Right cardiac atrium (tissue), 5 donors: Measurements from ENCODE around the gene ZNF142. TPM values are rescaled to one million over a fixed set of nuclear protein-coding genes. Genes with fewer than 3 reads are reported as not detected.

Experiments
- ATAC-seq, 2 donors: fragments of 200-7000 bp; cut with Tn5 transposase; one replicate each; pipeline versions ENCODE4 v1.8.0 to v1.9.1; 2020; ENCODE audit warnings: moderate library complexity in 2 of 2, mild to moderate bottlenecking in 1 of 2
- DNase-seq, 3 donors: peaks; one replicate each; pipeline ENCODE4 v3.0.0-alpha.2; 2020
- H3K27ac ChIP-seq: one replicate; pipeline ENCODE4 v1.5.1; 2013; ENCODE audit warnings: mild to moderate bottlenecking, low read length, control low read depth, moderate library complexity
- H3K27me3 ChIP-seq: one replicate; pipeline ENCODE4 v1.6.1; 2013; ENCODE audit not compliant: control insufficient read depth, insufficient read depth
- H3K4me1 ChIP-seq: one replicate; pipeline ENCODE4 v1.6.1; 2013; ENCODE audit warnings: low read length; ENCODE audit not compliant: control insufficient read depth, insufficient read depth
- H3K4me3 ChIP-seq: one replicate; pipeline ENCODE4 v1.5.1; 2013; ENCODE audit warnings: low read length, control low read depth
- H3K9me3 ChIP-seq: one replicate; pipeline ENCODE4 v1.6.1; 2013; ENCODE audit warnings: low read length; ENCODE audit not compliant: control insufficient read depth
- WGBS: extraction: QIAGEN DNeasy Blood & Tissue Kit; methylation state at CpG from one replicate; pipeline ENCODE4 v1.1.7; 2013; 5-methylcytosine and 5-hydroxymethylcytosine counted together
- intact Hi-C, 4 donors: fragments of 100-400 bp; cut with DNase I; formaldehyde crosslinking; loops; one replicate each; pipeline versions ENCODE4 v1.11.0 to v1.14.0; 2022 to 2023
- polyA plus RNA-seq: library from polyadenylated mRNA; stranded (reverse); fragments of 200-250 nt; gene quantifications from one replicate; pipeline ENCODE4 v1.2.3, GENCODE V29; 2013
- total RNA-seq, 4 donors: library from RNA; stranded (reverse); fragmentation: NEBNext Ultra II Directional; extraction: Animal tissue kit (Norgen Biotek cat#: 25700); gene quantifications; one replicate each; pipeline ENCODE4 v1.2.1, GENCODE V29; 2021
- donor health status: healthy with polysubstance abuse.
- donor health status: DM: no; HTN: yes; CAD: no.
- donor health status: DM: no; HTN: no; CAD: no.
- donor health status: DM: no; HTN: yes; CAD: no; lungs with severe emphysema.
- donor health status: DM: yes; HTN: yes; CAD: no.

ZNF142 gene
- total and polyA plus RNA-seq, 5 donors = 7.9 to 17.1 (median 15.0) TPM

- Histone ChIP-seq H3K27me3 (no peaks in the 10 kb centered on the region), H3K9me3 (no peaks in the 10 kb centered on the region), H3K27ac (no peak overlapping the region), H3K4me1 (no peaks in the 10 kb centered on the region), H3K4me3 (no peak overlapping the region)
- 68% methylated on average over 9 of the region's 9 CpGs for WGBS
- DNase-seq (peak; percentile 33 to 79 (median 64)), ATAC-seq (peak; percentile 61 to 71)
- intact Hi-C loops = loop anchor here in 1 of 4 donors (5.0 to 10.0 kb wide), 2 partner anchors 233 to 356 kb away; partner anchors contain the start of genes TMBIM1 and VIL1
Measured at GRCh38 chr2:218648088-218648786, 11.2 kb downstream of the ZNF142 start.

DNA sequence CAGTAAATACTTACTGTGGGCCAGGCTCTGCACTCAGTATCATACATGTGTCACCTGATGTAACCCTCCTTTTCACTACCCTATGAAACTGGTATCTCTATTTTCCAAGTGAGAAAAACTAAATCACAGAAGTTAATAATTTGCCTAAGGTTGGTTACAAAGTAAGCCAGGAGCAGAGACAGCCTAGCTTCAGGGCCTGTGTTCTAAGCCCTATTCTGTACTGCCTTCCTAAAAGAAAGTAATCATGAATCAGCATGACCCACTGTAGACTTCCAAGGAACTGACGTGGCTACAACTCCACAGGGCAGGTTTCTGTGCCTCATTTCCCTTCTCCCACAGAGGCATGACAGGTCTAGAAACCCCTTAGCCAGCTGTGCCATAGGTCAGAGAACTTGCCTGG, 14.3 kb downstream of the ZNF142 start:
- intact Hi-C loops = loop anchor here in 1 of 4 donors (5.0 to 10.0 kb wide), 2 partner anchors 230 to 353 kb away; partner anchors contain the start of genes TMBIM1 and VIL1
- no peak overlapping the region for H3K4me3 ChIP-seq
- H3K4me1 ChIP-seq = no peaks in the 10 kb centered on the region
- H3K27ac ChIP-seq = no peak overlapping the region
- no peaks in the 10 kb centered on the region for H3K9me3 ChIP-seq
- DNase-seq (no peak), ATAC-seq (no peak)
- no peaks in the 10 kb centered on the region for H3K27me3 ChIP-seq
- 87% methylated on average over 1 of the region's 1 CpG for WGBS

DNA sequence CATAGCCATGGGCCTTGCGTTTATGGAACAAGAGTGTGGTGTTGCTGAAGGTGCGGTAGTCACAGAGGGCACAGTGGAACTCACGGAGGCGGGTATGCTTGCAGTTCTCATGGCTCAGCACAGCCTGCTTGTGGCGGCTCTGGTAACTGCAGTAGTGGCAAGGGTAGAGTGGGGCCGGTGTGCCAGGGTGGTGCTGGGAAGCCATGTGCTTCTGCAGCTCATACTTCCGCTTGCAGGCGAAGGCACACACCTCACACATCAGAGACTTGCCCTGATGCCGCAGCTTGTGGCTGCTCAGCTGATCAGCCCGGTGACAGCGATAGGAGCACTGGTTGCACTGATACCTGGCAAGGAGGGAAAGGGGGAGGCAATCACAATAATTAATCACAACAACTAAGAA, 14.7 kb downstream of the ZNF142 start:
- Histone ChIP-seq H3K27ac (no peak overlapping the region), H3K9me3 (no peaks in the 10 kb centered on the region), H3K4me3 (no peak overlapping the region), H3K27me3 (no peaks in the 10 kb centered on the region), H3K4me1 (no peaks in the 10 kb centered on the region)
- ATAC-seq (no peak), DNase-seq (no peak)
- intact Hi-C loops = loop anchor here in 1 of 4 donors (5.0 to 10.0 kb wide), 2 partner anchors 230 to 352 kb away; partner anchors contain the start of genes TMBIM1 and VIL1
- WGBS = 89% methylated on average over 11 of the region's 11 CpGs

DNA sequence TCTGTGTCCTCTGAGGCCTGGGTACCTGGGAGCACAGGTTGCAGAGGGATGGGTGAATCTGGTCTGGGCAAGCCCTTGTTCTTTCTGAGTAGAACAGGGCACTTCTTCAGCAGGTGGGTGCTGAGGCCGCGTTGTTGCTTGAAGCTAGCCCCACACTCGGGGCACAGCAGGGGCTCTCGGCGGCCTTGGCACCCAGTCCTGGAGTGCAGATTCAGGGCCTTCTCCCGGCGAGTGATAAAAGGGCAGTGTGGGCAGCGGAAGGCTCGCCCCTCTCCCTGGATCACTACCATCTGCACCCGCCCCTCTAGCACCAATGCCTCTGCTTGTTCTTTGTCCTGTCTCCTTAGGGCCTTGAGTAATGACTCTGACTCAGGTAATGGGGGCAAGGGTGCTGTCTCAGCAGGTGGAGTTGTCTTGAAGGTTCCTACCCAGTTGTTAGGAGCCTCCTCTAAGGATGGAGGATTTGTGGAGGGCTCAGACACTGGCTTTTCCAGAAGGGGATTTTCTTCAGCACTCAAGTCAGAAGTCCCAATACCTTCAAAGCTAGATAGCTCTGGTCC, 15.6 kb downstream of the ZNF142 start:
- Histone ChIP-seq H3K4me1 (no peaks in the 10 kb centered on the region), H3K27ac (no peak overlapping the region), H3K27me3 (no peaks in the 10 kb centered on the region), H3K9me3 (no peaks in the 10 kb centered on the region), H3K4me3 (no peak overlapping the region)
- no peak for DNase-seq
- 93% methylated on average over 10 of the region's 10 CpGs for WGBS
- intact Hi-C loops = loop anchor here in 1 of 4 donors (10.0 kb wide), 1 partner anchor 229 kb away; the partner anchor contains the start of gene VIL1
- no peak for ATAC-seq

DNA sequence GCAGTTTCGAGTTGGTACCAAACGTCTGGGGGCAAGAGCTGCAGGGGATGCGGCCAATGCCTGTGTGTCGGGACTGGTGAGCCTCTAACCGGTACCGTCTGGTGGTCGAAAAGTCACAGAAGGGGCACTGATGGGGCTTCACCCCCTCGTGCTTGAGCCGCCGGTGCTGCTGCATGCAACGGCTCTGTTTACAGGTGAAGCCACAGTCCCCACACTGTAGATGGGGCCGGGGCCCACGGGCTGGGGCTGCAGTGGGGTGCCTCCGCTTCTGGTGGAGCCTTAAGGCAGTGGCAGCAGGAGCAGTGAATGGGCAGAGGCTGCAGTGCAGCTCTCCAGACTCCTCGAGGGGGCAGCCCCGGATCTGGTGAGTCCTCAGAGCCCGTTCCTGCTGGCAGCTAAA, 16.6 kb downstream of the ZNF142 start:
- intact Hi-C loops = loop anchor here in 1 of 4 donors (10.0 kb wide), 1 partner anchor 228 kb away; the partner anchor contains the start of gene VIL1
- Histone ChIP-seq H3K4me1 (no peaks in the 10 kb centered on the region), H3K9me3 (no peaks in the 10 kb centered on the region), H3K27ac (no peak overlapping the region), H3K4me3 (no peak overlapping the region), H3K27me3 (no peaks in the 10 kb centered on the region)
- peak; percentile 5 to 17 for ATAC-seq
- DNase-seq = no peak
- WGBS = 91% methylated on average over 17 of the region's 17 CpGs

DNA sequence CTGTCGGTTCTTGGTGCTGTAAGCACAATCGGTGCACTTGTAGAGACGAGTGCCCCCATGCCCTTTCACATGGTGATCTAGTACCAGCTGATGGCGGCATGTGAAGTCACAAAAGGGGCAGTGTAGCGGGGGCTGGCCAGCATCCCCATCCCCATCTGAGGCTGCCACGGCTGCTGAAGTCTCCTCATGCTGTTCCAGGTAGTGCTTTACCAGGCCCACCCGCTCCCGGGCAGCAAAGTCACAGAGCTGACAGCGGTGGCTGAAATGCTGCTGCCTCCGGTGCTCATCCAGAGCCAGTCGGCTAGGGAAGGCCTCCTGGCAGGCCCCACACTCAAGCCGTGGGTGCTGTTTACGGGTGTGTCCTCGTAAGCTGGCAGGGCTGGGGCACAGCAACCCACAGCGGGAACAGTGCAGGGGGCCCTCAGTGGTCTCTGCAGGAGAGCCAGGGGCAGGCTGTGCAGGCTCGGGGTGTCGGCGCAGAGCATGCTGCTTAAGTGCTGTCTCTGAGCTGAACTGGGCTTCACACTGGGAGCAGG, 17.2 kb downstream of the ZNF142 start:
- peak in 1 of 2 donors; percentile 7 for ATAC-seq
- intact Hi-C loops = loop anchor here in 1 of 4 donors (10.0 kb wide), 1 partner anchor 227 kb away; the partner anchor contains the start of gene VIL1
- Histone ChIP-seq H3K4me1 (no peaks in the 10 kb centered on the region), H3K27me3 (no peaks in the 10 kb centered on the region), H3K9me3 (no peaks in the 10 kb centered on the region), H3K27ac (no peak overlapping the region), H3K4me3 (no peak overlapping the region)
- peak in 1 of 3 donors; percentile 41 for DNase-seq
- WGBS = 93% methylated on average over 18 of the region's 18 CpGs

DNA sequence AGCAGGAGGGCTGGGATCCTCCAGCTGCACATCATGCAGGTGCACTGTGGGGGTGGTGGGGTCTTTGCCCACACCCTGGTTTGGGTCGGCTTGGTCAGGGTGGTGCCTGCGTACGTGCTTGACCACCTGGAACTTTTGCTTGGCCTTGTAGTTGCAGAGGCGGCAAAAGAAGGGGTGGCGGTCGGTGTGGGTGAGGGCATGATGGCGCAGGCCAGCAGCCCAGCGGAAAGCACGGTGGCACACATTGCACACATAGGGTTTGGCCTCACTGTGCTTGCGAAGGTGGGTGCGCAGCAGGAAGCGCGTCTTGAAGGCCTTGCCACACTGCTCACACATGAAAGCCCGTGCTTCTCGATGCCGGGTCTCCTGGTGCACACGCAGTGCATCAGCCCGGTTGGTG, 21.1 kb downstream of the ZNF142 start:
- WGBS = 97% methylated on average over 18 of the region's 18 CpGs
- ATAC-seq (peak in 1 of 2 donors; percentile 7), DNase-seq (no peak)
- Histone ChIP-seq H3K27me3 (no peaks in the 10 kb centered on the region), H3K4me3 (no peak overlapping the region), H3K9me3 (no peaks in the 10 kb centered on the region), H3K27ac (no peak overlapping the region), H3K4me1 (no peaks in the 10 kb centered on the region)
- intact Hi-C loops = no loop called here

- H3K27me3 ChIP-seq = no peaks in the 10 kb centered on the region
- no peak overlapping the region for H3K4me3 ChIP-seq
- DNase-seq (no peak), ATAC-seq (no peak)
- H3K4me1 ChIP-seq = no peaks in the 10 kb centered on the region
- intact Hi-C loops = no loop called here
- no peak overlapping the region for H3K27ac ChIP-seq
- H3K9me3 ChIP-seq = no peaks in the 10 kb centered on the region
- WGBS = 94% methylated on average over 5 of the region's 5 CpGs
Measured at GRCh38 chr2:218635719-218636118, 23.7 kb downstream of the ZNF142 start.

DNA sequence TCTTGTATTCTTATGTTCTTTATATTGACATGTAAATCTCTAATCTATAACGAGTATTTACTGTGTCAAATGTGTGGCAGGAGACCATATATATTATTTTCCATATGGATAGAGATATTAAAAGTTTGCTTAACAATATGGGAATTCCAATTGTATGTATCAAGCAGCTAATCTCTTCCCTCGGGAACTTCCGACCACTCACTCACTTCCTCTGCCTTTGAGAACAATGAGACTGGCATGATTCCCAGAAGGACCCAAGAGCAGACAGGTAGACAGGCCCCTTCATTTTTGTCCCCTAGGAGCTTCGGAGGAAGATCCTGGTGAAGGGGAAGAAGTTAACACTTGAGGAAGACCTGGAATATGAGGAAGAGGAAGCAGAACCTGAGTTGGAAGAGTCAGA, 27.6 kb downstream of the ZNF142 start:
- WGBS = 50% methylated on average over 4 of the region's 4 CpGs
- Histone ChIP-seq H3K4me1 (no peaks in the 10 kb centered on the region), H3K9me3 (no peaks in the 10 kb centered on the region), H3K27ac (no peak overlapping the region), H3K27me3 (no peaks in the 10 kb centered on the region), H3K4me3 (no peak overlapping the region)
- no peak for DNase-seq
- intact Hi-C loops = no loop called here
- peak in 1 of 2 donors; percentile 39 for ATAC-seq

DNA sequence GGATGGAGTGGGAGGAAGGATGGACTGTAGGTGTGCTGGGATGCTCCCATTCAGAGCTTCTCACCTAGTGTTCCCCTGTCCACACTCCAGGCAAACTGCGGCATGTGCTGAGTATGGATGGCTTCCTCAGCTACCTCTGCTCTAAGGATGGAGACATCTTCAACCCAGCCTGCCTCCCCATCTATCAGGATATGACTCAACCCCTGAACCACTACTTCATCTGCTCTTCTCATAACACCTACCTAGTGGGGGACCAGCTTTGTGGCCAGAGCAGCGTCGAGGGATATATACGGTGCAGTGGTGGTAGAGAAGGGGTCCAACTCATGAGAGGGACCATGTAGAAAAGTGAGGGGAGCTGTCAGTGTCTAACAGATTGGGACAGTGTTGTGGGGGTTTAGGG, 31.5 kb downstream of the ZNF142 start:
- Histone ChIP-seq H3K9me3 (no peaks in the 10 kb centered on the region), H3K4me1 (no peaks in the 10 kb centered on the region), H3K4me3 (no peak overlapping the region), H3K27ac (no peak overlapping the region), H3K27me3 (no peaks in the 10 kb centered on the region)
- WGBS = 97% methylated on average over 4 of the region's 4 CpGs
- ATAC-seq = no peak
- no peak for DNase-seq
- intact Hi-C loops = no loop called here

DNA sequence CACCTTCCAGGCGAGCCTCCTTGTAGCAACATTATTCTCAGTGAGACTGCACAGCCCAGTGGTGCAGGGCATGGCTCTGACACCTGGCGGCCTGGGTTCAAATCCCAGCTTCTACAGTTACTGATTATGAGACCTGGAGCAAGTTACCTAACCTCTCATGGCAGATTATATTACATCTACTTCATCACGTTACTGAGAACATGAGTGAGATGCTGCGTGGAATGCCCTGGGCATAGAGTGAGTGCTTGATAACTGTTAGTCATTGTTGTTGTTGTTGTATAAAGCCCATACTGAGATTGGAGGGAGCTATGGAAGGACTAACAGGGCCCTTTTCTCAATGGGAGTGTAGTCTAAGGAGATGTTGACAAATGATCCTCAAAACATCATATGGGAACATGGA, 33.1 kb downstream of the ZNF142 start:
- Histone ChIP-seq H3K4me1 (no peaks in the 10 kb centered on the region), H3K9me3 (no peaks in the 10 kb centered on the region), H3K27ac (no peak overlapping the region), H3K4me3 (no peak overlapping the region), H3K27me3 (no peaks in the 10 kb centered on the region)
- DNase-seq (no peak), ATAC-seq (no peak)
- intact Hi-C loops = no loop called here
- WGBS = 93% methylated on average over 4 of the region's 4 CpGs
